SJSA1 (cell line): ENCODE data around the gene HAP1. TPM values are rescaled to one million over a fixed set of nuclear protein-coding genes. Genes with fewer than 3 reads are reported as not detected.
"Not testable (repeated sequence)": the region's sequence is repeated elsewhere in the genome, so short reads cannot be mapped to it uniquely, and the experiment has no call there.

Source experiments
- DNase-seq, 2 experiments: peaks; one replicate each; pipeline ENCODE4 v3.0.0-alpha.2; 2015 to 2020; ENCODE audit warnings: low spot score in 2 of 2, low read depth in 1 of 2
- H3K27ac ChIP-seq: fragments of 250-450 bp; sonication (Bioruptor Pico); 2 replicates; pipeline ENCODE4 v1.5.1; 2020; ENCODE audit warnings: mild to moderate bottlenecking, moderate library complexity
- H3K27me3 ChIP-seq: fragments of 250-450 bp; sonication (Bioruptor Pico); replicated peaks from 2 replicates; pipeline ENCODE4 v1.5.1; 2020; ENCODE audit warnings: mild to moderate bottlenecking, moderate library complexity
- H3K36me3 ChIP-seq: fragments of 250-450 bp; sonication (Bioruptor Pico); 2 replicates; pipeline ENCODE4 v1.5.1; 2020; ENCODE audit warnings: mild to moderate bottlenecking
- H3K4me1 ChIP-seq: fragments of 250-450 bp; sonication (Bioruptor Pico); replicated peaks from 2 replicates; pipeline ENCODE4 v1.6.1; 2021; ENCODE audit warnings: mild to moderate bottlenecking
- H3K4me3 ChIP-seq: fragments of 250-450 bp; sonication (Bioruptor Pico); 2 replicates; pipeline ENCODE4 v1.5.1; 2020; ENCODE audit warnings: mild to moderate bottlenecking
- H3K9me3 ChIP-seq: fragments of 250-450 bp; sonication (Bioruptor Pico); replicated peaks from 2 replicates; pipeline ENCODE4 v1.5.1; 2020; ENCODE audit warnings: mild to moderate bottlenecking
- total RNA-seq: library from RNA; depleted of rRNA; stranded (reverse); fragments of >200 nt; shearing (Covaris generic); gene quantifications from 2 replicates; pipeline ENCODE4 v1.2.3, GENCODE V29; 2014

HAP1 gene
- total RNA-seq, 1 experiment from 2014 or later, result not detected

- H3K27me3 ChIP-seq, H3K36me3 ChIP-seq, H3K4me3 ChIP-seq, DNase-seq, H3K27ac ChIP-seq, H3K4me1 ChIP-seq, H3K9me3 ChIP-seq: not testable (repeated sequence)
Observed at GRCh38 chr17:41700843-41701242, 33.6 kb downstream of the HAP1 start.

- no peak for DNase-seq
- Histone ChIP-seq H3K9me3 (no peaks in the 10 kb centered on the region; the same call in 1 of the 2 replicates), H3K4me1 (no peaks in the 10 kb centered on the region), H3K4me3 (no peak overlapping the region), H3K36me3 (peaks cover 32% of the 10 kb centered on the region), H3K27ac (no peak overlapping the region), H3K27me3 (no peaks in the 10 kb centered on the region; the same call in 1 of the 2 replicates)
Observed at GRCh38 chr17:41697122-41697962, 37.1 kb downstream of the HAP1 start.

- Histone ChIP-seq H3K4me1 (no peaks in the 10 kb centered on the region), H3K4me3 (no peak overlapping the region), H3K27ac (no peak overlapping the region), H3K36me3 (peaks cover 44% of the 10 kb centered on the region), H3K27me3 (no peaks in the 10 kb centered on the region; the same call in 1 of the 2 replicates), H3K9me3 (no peaks in the 10 kb centered on the region; the same call in 1 of the 2 replicates)
- DNase-seq, result peak; percentile 48 to 78
Observed at GRCh38 chr17:41695954-41696757, 38.3 kb downstream of the HAP1 start.

- Histone ChIP-seq H3K4me3 (no peak overlapping the region), H3K36me3 (peaks cover 53% of the 10 kb centered on the region), H3K4me1 (peaks cover 6% of the 10 kb centered on the region; the same call in 1 of the 2 replicates), H3K27me3 (no peaks in the 10 kb centered on the region; the same call in 1 of the 2 replicates), H3K27ac (no peak overlapping the region), H3K9me3 (no peaks in the 10 kb centered on the region; the same call in 1 of the 2 replicates)
- peak in 1 of 2 experiments; percentile 32 for DNase-seq
Observed at GRCh38 chr17:41695134-41695661, 39.2 kb downstream of the HAP1 start.

- H3K36me3 ChIP-seq, result peaks cover 69% of the 10 kb centered on the region
- H3K4me3 ChIP-seq, result no peak overlapping the region
- H3K4me1 ChIP-seq, result peaks cover 9% of the 10 kb centered on the region; the same call in 1 of the 2 replicates
- no peak for DNase-seq
- H3K27ac ChIP-seq, result no peak overlapping the region
- peaks cover 2% of the 10 kb centered on the region; the same call in 1 of the 2 replicates for H3K9me3 ChIP-seq
- H3K27me3 ChIP-seq, result no peaks in the 10 kb centered on the region; the same call in 1 of the 2 replicates
Observed at GRCh38 chr17:41692722-41693521, 41.5 kb downstream of the HAP1 start.

GRCh38 chr17:41691031-41691777 lies 43.2 kb downstream of the HAP1 start:
- peaks cover 13% of the 10 kb centered on the region; the same call in 1 of the 2 replicates for H3K4me1 ChIP-seq
- peaks cover 69% of the 10 kb centered on the region for H3K36me3 ChIP-seq
- no peak for DNase-seq
- no peaks in the 10 kb centered on the region; the same call in 1 of the 2 replicates for H3K27me3 ChIP-seq
- no peak overlapping the region for H3K27ac ChIP-seq
- H3K4me3 ChIP-seq, result no peak overlapping the region
- H3K9me3 ChIP-seq, result peaks cover 2% of the 10 kb centered on the region; the same call in 1 of the 2 replicates

GRCh38 chr17:41690497-41690896 lies 43.9 kb downstream of the HAP1 start:
- Histone ChIP-seq H3K9me3 (peaks cover 2% of the 10 kb centered on the region; the same call in 1 of the 2 replicates), H3K36me3 (peaks cover 68% of the 10 kb centered on the region), H3K27me3 (no peaks in the 10 kb centered on the region; the same call in 1 of the 2 replicates), H3K27ac (no peak overlapping the region), H3K4me3 (peak overlapping the region; percentile 96), H3K4me1 (peaks cover 13% of the 10 kb centered on the region; the same call in 1 of the 2 replicates)
- no peak for DNase-seq

- H3K4me3 ChIP-seq, result peak overlapping the region; percentile 96
- H3K9me3 ChIP-seq, result peaks cover 2% of the 10 kb centered on the region; the same call in 1 of the 2 replicates
- H3K4me1 ChIP-seq, result peaks cover 13% of the 10 kb centered on the region; the same call in 1 of the 2 replicates
- H3K27me3 ChIP-seq, result no peaks in the 10 kb centered on the region; the same call in 1 of the 2 replicates
- peak overlapping the region; percentile 100 for H3K27ac ChIP-seq
- H3K36me3 ChIP-seq, result peaks cover 60% of the 10 kb centered on the region
- peak; percentile 62 to 77 for DNase-seq
Observed at GRCh38 chr17:41689497-41690299, 44.7 kb downstream of the HAP1 start.

GRCh38 chr17:41688641-41689496 lies 45.6 kb downstream of the HAP1 start, which contains the start of gene EIF1:
Gene EIF1, plus strand, starts transcription at chr17:41688885. Its CDS starts 154 bp downstream, at chr17:41689039.
- Histone ChIP-seq H3K27ac (peak within 1 kb of the TSS; percentile 100), H3K36me3 (peaks cover 52% of the 10 kb centered on the region), H3K27me3 (no peaks in the 10 kb centered on the region; the same call in 1 of the 2 replicates), H3K4me3 (peak within 1 kb of the TSS; percentile 96), H3K4me1 (peaks cover 13% of the 10 kb centered on the region; the same call in 1 of the 2 replicates), H3K9me3 (peaks cover 2% of the 10 kb centered on the region; the same call in 1 of the 2 replicates)
- peak; percentile 99 for DNase-seq

GRCh38 chr17:41687828-41688640 lies 46.4 kb downstream of the HAP1 start:
- Histone ChIP-seq H3K9me3 (peaks cover 2% of the 10 kb centered on the region; the same call in 1 of the 2 replicates), H3K36me3 (peaks cover 44% of the 10 kb centered on the region), H3K27ac (peak overlapping the region; percentile 20; the same call in 1 of the 2 replicates), H3K4me1 (peaks cover 13% of the 10 kb centered on the region; the same call in 1 of the 2 replicates), H3K4me3 (peak overlapping the region; percentile 96), H3K27me3 (no peaks in the 10 kb centered on the region; the same call in 1 of the 2 replicates)
- no peak for DNase-seq
